CD4-positive, alpha-beta T cell treated with Interleukin-12 subunit alpha and Interleukin-12 subunit beta, for 1 hour (primary cell): Measurements from ENCODE around the gene TBC1D28.
"Not testable (repeated sequence)": the region's sequence is repeated elsewhere in the genome, so short reads cannot be mapped to it uniquely, and the experiment has no call there.

Experiments
- DNase-seq: peaks from one replicate; pipeline ENCODE4 v3.0.0-alpha.2; 2020

The TBC1D28 gene

DNA sequence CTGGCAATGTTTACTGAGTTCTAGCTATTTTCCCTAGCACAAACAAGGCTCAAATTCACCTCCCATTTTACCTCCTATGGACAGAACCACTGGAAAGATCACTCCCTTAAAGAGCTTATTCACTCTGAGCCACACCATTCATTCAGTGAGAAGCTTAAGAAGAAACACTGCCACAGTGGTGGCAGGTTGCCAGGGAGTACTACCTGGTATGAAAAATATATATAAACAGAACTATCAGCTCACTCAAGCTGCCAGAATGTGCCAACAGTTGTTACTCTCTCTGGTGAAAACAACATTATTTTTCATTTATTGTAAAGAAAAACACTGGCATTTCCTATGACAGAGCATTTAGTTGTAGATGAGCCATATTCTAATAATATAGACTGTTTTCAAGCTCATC, 31.2 kb downstream of the TBC1D28 start:
- DNase-seq, result not testable (repeated sequence)

DNA sequence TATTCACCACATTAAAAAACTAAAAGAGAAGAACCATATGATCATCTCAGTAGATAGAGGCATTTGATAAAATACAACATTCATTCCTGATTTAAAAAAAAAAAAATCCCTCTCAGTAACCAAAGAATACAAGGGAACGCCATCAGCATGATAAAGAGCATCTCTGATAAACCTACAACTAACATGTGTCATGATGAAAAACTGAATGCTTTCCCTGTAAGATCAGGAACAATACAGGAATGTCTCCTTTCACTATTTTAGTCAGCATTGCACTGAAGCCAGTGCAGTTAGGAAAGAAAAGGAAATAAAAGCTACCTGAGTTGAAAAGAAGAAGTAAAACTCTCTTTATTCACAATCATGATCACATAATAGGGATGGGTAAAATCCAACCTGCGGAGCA, 51.1 kb downstream of the TBC1D28 start:
- not testable (repeated sequence) for DNase-seq
